Fibroblast of skin of abdomen (primary cell): ENCODE data around the gene CWC27.
A peak's percentile ranks its signal among the peaks of the same experiment; 100 is the strongest.

Source experiments
- DNase-seq: peaks from one replicate; pipeline ENCODE4 v3.0.0-alpha.2; 2013

CWC27 gene

DNA sequence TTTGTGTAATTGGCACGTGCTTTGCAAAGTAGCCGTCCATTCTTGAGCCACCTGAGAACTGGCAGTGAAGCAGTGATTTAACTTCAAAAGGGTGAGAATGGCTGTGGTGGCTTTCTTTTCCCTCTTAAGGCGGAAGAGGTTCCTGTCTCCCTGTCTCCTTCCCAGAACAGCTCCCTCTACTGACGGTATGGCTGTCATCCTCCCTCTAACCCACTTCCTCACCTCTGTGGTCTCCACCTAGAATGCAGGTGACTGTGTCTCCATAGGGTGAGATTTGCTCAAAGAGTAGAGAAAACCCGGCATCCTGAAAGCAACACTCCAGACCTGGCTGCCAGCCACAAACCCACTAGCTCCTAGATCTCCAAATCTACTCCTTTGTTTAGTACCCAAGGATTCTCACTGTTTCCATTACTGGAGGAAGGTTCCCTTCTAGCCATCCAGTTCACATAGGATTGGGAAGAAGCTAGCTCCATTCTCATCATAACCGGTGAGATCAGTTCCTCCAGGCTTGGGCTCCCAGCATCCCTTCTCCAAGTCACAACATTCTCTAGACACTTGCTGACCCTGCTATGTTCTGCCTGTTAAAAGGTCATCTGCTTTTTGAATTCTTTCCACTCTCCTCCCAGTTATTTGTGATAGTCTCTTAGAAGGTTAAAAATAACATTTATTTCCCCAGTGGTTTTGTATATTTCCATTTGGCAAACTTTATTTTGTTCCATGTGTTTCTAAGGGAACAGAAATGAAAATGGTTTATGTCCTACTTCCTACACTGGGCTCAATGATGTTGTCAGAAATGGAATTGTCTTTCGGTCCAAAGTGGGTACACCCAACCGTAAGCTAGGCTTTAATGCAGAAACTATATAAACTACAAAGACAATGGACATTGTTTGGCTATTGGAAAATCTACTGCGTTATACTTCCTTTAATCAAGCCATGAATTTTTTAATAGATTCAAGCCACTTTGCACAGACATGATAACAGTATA is 269.4 kb downstream of the CWC27 start:
- DNase-seq: no peak

DNA sequence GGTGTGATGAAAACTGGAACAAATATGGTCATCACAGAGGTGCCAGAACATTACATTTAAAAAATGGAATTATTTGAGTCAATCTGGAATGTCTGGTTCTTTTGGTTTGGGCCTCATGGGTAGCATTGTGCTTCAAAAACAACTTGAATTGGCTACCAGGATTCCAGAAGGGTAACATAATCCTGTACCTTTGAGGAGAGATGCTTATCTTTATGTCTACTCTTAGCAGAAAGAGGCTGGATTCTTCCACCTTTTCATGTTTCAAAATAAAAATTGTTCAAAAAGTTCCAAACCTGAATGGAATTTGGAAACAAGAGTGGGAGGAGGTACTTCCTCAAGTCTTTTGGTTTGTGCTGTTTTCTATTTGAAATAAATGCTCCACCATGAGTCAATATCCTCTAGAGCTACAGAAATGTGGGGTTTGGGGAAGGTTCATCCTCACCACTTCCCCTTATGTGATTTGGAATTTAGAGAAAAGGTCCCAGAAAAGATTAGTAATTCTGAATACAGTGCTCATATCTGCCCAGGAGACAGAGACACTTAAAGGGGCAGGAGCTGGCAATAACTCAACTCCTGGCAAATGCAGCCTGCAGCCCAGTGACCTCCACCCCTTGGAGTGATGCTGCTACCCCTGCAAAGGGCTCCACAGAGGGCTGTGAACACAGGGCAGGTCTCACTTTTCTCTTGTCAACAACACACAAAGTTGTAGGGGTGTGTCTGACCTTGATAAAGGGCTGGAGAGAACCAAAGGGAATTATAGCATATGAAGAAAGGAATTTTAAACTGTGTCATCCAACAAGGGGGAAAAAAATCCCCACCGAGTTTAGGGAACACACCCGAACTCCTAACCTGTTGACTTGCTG is 272.8 kb downstream of the CWC27 start:
- DNase-seq: peak; percentile 67

DNA sequence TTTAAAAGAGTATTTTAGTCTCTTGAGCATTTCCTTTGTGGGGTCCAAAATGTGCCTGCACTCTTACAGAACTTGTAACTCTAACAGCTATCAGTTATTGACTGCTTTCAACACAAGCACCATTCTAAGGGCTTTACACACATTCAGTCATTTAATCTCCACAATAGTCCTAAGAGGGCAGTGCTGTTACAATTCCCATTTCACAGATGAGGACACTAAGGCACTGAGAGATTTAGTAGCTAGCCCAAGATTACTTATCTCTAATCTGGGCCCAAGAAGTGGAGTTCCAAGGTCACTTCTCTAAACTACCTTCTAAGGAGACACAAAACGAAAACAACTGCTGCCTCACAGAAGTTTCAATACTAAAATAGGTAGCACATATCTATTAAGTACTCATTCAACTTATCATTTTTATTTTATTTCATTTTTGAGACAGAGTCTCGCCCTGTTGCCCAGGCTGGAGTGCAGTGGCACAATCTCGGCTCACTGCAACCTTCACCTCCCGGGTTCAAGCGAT is 275.2 kb downstream of the CWC27 start:
- DNase-seq: no peak

DNA sequence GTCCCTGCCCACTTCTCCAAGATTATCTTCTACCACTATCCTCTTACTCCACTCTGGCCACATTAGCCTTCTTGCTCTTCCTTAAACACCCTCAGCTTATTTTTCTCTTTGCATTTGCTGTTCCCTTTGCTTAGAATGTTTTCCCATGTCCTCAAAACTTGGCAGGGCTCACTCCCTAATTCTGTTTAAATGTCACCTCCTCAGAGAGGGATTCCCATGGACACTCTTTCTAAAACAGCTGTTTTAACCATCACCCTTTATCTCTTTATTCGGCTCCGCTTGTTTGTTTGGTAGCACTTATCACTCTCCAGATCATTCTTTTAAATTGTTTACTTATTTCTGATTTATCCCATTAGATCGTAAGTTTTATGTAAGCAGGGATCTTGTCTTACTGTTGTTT is 278.5 kb downstream of the CWC27 start:
- DNase-seq: no peak

DNA sequence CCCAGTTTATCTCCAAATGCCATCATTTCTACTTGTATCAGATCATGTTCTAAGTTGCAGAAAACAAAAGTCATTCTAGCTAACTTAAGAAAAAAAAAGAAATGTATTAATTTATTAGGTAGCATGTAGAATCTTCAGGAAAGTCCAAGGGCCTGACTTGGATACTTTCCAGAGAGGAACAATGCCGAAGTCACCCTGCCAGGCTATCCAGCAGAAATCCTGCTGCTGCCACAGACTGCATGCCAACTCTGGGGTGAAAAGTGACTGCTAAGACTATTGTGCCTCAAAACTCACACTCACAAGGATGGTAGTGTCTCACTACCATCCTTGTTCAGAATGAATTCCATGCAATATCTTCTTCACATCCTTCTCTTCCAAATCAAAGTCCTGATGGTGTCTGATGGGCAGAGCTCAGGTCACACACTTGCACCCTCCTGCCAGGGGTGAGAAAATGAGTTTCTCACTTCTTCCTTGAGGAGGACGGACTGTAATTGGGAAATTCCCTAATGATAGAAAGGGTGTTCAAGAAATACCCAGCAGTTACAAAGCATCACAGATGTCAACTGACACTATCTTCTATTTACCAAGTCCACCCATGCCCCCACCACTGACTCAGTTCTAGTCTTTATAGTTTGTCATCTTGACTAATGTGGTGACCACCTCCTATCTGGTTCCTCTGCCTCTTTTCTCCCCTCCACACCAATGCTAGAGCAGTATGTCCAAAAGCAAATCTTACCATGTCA is 279.4 kb downstream of the CWC27 start:
- DNase-seq: no peak

DNA sequence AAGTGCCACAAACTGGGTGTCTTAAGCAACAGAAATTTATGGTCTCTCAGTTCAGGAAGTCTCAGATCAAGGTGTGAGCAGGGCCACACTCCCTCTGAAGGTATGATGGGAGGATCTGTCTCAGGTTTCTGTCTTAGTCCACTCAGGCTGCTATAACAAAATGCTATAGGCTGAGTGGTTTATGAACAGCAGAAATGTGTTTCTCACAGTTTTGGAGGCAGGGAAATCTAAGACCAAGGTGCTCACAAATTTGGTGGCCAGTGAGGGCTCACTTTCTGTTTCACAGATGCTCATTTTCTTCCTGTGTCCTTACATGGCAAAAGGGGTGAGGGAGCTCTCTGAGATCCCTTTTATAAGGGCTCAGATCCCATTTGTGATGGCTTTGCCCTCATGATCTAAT is 281.4 kb downstream of the CWC27 start:
- no peak for DNase-seq

DNA sequence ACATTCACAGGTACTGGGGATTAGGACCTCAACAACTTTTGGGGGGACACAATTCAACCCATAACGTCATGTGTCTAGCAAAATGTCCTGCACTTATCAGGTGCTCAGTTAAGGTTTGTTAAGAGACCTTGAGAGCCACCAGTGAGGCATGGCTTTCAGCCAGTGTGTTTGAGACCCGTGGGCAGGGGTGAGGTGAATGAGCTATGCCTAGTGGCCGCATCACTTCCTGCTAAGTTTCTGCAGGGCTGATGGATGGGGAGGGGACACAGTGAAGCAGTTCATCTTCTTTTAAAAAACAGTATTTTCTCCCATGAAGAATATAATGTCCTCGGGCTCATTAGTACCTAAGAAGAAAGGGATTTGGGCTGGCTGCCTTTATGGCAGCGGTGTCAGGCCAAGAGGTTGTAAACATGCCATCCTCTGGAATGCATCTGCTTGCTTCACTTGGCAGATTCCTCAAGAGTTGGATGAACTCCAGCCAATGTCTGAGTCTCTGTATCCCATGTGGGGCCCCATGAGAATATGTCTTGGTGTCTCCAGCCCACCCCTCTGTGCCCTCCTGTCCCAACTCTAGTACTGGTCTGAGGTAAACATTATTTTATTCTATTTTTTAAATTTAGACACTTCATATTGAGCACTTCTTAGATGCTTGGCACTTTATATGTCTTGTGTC is 282.2 kb downstream of the CWC27 start:
- DNase-seq: peak; percentile 47

DNA sequence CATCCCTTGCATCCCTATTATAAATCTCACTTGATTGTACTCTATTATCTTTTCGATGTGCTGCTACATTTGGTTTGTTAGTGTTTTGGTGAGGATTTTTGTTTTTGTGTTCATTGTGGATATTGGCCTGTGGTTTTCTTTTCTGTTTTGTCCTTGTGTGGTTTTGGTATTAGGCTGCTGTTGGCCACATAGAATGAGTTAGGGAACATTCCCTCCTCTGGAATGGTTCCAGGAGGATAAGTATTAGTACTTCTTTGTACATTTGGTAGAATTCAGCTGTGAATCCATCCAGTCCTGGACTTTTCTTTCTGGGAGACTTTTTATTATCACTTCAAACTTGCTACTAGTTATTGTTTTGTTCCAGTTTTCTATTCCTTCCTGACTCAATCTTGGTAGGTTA is 287.2 kb downstream of the CWC27 start:
- no peak for DNase-seq

DNA sequence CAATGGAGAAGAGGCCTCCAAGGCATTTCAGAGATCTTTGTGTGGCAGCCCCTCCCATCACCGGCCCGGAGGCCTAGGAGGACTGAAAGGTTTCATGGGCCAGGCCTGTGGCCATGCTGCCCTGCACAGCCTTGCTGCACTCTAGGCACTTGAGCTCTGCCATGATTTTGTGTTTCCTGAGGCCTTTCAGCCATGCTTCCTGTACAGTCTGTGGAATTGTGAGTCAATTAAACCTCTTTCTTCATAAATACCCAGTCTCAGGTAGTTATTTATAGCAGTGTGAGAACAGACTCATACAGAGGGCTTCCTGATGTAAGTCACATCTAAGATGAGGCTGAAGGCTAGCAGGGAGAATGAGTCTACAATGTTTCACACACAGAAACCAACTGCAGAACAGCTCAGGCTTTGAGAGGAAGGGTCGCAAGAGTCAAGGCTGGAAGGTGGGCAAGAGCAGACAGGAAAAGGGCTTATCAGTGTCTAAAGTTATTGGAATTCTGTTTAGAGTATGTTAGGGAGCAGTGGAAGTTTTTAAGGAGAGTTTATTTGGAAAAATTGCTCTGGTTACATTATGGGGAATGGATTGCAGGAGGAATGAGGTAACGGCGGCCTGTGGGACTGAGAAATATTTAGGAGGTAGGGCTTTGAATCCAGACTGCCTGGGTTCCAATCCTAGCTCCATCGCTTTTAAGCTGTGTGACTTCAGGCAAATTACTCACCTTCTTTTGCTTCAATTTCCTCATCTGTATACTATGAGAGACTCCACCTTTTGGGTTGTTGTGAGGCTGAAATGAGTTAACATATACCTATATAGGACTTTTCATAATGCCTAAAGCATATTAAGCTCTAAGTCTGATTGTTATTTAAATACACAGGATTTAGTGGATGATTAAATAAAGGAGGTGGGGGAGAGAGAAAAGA is 291.2 kb downstream of the CWC27 start:
- DNase-seq: peak; percentile 54

DNA sequence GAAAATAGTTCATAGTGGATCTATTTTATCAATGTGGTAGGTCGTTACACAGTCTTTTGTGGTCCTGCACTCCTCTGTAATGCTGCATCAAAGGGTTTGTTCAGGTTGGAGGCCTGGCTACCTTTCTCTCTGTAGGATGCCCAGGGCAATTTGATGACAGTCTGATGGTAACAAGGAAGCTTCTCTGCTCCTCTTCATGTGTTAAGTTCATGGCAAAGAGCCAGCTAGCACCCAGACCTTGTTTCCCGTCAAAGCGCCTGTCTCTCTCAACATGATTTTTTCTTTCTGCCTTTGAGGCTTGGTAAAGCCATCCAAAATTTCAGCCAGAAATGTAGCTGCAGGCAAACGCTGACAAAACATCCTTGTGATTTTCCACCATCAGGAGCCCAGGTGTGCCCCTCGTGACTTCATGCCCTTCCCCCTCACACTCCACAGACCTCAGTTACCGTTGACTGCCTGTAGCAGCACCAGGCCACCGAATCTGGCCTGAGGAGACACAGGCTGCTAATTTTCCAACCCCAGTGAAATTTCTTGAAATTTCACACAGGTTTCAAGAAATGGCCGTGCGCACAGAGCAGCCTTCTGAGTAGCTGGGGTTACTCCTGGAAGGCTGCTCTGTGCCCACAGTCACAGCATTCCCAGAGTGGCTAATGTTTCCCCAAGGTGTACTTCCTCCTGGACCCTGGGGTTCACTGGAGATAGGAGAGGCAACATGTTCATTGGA is 292.7 kb downstream of the CWC27 start:
- no peak for DNase-seq

DNA sequence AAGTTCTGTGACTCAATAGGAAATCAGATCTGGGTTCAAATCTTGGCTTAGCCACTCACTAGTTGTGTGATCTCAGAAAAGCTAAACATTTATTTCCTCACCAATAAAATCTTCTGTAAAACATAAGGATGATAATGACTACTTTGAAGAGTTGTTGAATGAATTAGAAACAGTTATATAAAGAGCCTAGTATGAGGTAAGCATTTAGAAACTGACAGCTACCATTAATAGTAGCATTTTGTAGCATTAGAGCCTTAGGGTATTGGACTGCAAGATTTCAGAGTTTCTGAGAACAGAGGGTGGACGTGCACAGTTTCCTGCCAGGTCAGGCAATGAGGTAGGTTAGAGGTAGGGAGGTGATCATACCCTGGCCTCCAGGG is 293.2 kb downstream of the CWC27 start:
- DNase-seq: no peak

DNA sequence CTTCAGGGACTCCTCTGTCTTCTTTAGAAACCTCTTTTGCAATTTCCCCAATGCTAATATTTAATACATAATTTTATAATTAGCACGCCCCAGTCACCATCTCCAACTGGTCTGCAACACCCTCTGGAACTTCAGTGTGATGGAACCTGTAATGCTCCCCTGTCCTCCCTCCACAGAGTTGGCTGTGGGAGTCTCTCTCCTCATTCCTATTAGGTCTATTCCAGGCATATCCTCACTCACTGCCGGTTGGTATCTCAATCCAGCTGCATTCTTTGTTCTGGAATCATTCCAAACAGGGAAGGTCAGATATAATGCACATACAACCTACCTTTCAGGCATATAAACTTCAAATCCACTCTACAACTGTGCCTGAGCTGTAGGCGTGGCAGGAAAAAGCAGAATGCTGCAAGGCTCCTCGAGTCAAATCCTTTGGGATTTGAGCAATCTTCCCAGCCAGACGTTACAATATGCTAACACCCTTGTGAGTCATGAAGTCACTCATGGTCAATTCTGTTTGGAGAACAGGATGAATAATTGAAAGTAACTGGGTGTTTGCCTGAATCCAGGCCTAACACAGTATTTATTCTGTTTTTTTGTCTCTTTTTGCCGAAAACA is 293.8 kb downstream of the CWC27 start:
- DNase-seq: peak; percentile 97

DNA sequence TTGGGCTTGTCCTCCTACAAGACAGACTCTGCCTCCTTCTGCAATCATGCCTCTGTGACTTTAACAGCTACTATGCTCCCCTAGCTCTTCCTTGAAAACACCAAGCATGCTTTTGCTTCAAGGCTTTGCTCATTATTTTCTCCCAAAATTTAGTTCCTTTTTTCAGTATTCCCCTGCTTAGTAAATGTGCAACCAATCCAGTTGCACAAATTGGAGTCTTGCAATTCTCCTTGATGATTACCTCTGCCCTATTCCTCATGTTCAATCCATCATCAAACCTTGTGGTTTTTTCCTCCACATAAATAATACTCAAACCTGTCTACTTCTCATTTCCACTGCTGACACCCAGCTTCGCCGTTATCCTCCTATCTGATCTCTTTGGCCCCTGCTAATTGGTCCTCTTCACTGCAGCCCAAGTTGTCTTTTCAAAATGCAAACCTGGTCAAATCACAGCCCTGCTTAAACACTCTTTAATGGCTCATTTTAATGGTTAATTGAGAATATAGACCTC is 296.3 kb downstream of the CWC27 start:
- no peak for DNase-seq

DNA sequence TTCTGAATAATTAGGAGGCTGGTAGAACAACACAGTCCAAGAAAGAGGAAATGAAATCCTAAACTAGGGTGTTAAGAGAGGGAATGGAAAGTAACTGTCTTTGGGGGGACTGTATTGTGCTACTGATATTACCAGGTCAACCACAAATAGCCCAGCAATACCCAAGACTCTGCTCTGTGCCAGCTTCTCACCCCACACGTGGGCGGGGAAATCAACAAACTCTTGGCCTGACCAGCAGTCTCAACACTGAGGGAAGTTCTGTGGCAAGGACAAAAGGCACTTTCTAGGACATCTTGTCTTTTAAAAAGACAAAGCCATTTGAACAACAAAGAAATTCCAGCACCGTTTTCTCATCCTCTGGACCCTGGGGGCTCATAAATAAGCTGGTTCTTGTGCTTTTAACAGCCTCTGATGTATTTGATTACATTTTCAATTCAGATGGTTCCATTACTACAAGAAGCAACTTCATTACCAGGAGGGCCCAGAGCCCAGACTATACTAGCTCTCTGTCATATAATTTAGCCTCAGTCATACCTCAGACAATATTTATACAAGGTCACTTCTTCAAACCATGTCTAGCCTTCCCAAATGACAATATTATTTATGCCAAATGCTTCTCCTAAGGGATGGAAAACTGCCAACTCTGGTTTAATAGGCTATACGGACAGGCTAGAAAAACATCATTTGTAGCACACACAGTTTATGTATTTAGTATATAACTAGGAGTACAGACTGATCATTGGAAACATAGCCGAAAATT is 297.8 kb downstream of the CWC27 start:
- no peak for DNase-seq

DNA sequence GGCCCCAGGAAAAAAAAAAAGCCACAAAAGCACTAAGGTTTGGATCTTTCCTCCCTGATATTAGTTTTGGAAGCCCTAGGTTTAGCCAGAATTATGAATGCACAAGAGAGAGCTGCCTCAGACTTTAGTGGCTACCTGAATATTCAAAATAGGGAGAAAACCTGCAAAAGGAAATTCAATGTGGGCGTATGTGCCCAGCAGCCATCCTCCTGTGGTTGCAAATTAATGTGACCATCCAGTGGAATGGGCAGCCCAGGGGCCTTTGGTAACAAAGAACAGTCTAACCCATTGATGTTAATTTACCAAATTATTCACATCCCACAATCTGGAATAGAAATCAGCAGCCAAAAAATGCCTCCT is 298.4 kb downstream of the CWC27 start:
- no peak for DNase-seq
